Activated naive CD4-positive, alpha-beta T cell treated with anti-CD3 and anti-CD28 coated beads, Interleukin-2, amount 50 U/mL, for 72 hours (primary cell): Measurements from ENCODE around the gene R3HCC1L. TPM values are rescaled to one million over a fixed set of nuclear protein-coding genes. Genes with fewer than 3 reads are reported as not detected.

Experiments used
- ATAC-seq, 2 donors: fragments of 150-1000 bp; cut with Tn5 transposase; 2 replicates each; pipeline ENCODE4 v1.10.0; 2021; ENCODE audit warnings: mild to moderate bottlenecking in 2 of 2, moderate library complexity in 2 of 2
- DNase-seq, 2 donors: peaks; one replicate each; pipeline ENCODE4 v3.0.0; 2021 to 2022; ENCODE audit warnings: low spot score in 2 of 2
- H3K27ac Mint-ChIP-seq, 2 donors: one replicate each; pipeline ENCODE4 v1.8.0; 2022; ENCODE audit warnings: mild to moderate bottlenecking in 2 of 2, mixed read lengths in 2 of 2
- H3K36me3 Mint-ChIP-seq, 2 donors: one replicate each; pipeline ENCODE4 v1.8.0; 2022; ENCODE audit warnings: mixed read lengths in 2 of 2
- H3K9me3 Mint-ChIP-seq, 2 donors: one replicate each; pipeline ENCODE4 v1.8.0; 2022; ENCODE audit warnings: mixed read lengths in 2 of 2
- total RNA-seq, 2 donors: library from RNA; stranded (reverse); gene quantifications; one replicate each; pipeline ENCODE4 v1.2.3, GENCODE V29; 2022

R3HCC1L gene
- total RNA-seq, 2 donors from 2014 or later = 15.4 to 16.7 TPM

- H3K27ac Mint-ChIP-seq = peak overlapping the region in 1 of 2 donors; percentile 26
- H3K36me3 Mint-ChIP-seq = peaks cover 0 to 5% of the 10 kb centered on the region in 2 donors
- no peaks in the 10 kb centered on the region for H3K9me3 Mint-ChIP-seq
- no peak for ATAC-seq
- DNase-seq = no peak
Measured at GRCh38 chr10:98235846-98236245, 101.4 kb downstream of the R3HCC1L start.

- Mint-ChIP-seq H3K36me3 (peaks cover 0 to 5% of the 10 kb centered on the region in 2 donors), H3K9me3 (no peaks in the 10 kb centered on the region), H3K27ac (no peak overlapping the region)
- DNase-seq = no peak
- ATAC-seq = no peak
Measured at GRCh38 chr10:98236862-98237261, 102.4 kb downstream of the R3HCC1L start.

GRCh38 chr10:98238391-98238790 lies 103.9 kb downstream of the R3HCC1L start:
- peaks cover 0 to 10% of the 10 kb centered on the region in 2 donors for H3K36me3 Mint-ChIP-seq
- no peak overlapping the region for H3K27ac Mint-ChIP-seq
- DNase-seq = no peak
- no peaks in the 10 kb centered on the region for H3K9me3 Mint-ChIP-seq
- ATAC-seq = no peak

DNA sequence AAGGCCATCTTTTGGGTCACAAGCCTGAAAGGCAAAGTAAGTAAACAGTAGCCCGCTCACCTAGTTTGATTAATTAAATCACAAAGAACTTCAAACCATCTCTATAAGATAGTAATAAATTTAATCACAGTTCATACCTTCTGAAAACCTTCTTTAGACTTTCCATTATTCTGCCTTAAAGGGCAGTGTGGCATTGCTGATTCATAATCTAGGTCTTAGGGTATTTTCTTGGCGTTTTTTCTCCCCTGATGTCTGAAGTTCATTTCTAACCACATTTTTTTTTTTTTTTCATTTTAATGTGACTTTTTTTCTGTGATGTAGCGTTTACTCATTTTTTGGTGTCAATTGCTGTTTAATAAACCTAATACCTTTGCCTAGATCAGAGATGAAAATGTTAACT lies 106.1 kb downstream of the R3HCC1L start:
- Mint-ChIP-seq H3K9me3 (no peaks in the 10 kb centered on the region), H3K36me3 (peaks cover 7 to 17% of the 10 kb centered on the region in 2 donors), H3K27ac (no peak overlapping the region)
- DNase-seq = no peak
- no peak for ATAC-seq

DNA sequence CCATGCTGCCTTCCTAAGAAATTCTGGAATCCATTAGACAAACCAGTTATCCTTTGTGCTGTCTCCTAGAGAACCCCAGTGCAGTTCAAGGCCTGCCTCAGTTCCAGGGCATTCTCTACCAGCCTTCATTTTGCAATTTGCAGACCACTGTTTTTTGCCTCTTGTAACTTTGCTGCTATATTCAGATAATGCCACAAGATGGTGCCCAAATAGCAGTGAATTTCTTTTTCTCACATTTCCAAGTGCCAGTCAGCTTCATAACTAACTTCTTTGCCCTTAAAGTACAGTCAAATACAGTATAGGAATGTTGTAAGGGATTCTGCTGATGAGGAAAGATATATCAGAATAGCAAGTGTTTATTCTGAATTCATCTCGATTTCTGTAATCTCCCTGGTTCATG lies 108.4 kb downstream of the R3HCC1L start:
- no peak overlapping the region for H3K27ac Mint-ChIP-seq
- ATAC-seq (no peak), DNase-seq (no peak)
- no peaks in the 10 kb centered on the region for H3K9me3 Mint-ChIP-seq
- H3K36me3 Mint-ChIP-seq = peaks cover 7 to 18% of the 10 kb centered on the region in 2 donors

GRCh38 chr10:98244141-98244540 lies 109.7 kb downstream of the R3HCC1L start:
- peaks cover 7 to 22% of the 10 kb centered on the region in 2 donors for H3K36me3 Mint-ChIP-seq
- peak overlapping the region in 1 of 2 donors; percentile 44 for H3K27ac Mint-ChIP-seq
- H3K9me3 Mint-ChIP-seq = no peaks in the 10 kb centered on the region
- no peak for ATAC-seq
- DNase-seq = no peak

- DNase-seq (no peak), ATAC-seq (no peak)
- Mint-ChIP-seq H3K9me3 (no peaks in the 10 kb centered on the region), H3K27ac (peak overlapping the region in 1 of 2 donors; percentile 44), H3K36me3 (peaks cover 7 to 22% of the 10 kb centered on the region in 2 donors)
Measured at GRCh38 chr10:98244586-98244985, 110.1 kb downstream of the R3HCC1L start.

GRCh38 chr10:98246911-98247805 lies 112.7 kb downstream of the R3HCC1L start:
- Mint-ChIP-seq H3K9me3 (no peaks in the 10 kb centered on the region), H3K27ac (peak overlapping the region; percentile 24 to 50), H3K36me3 (peaks cover 7 to 22% of the 10 kb centered on the region in 2 donors)
- DNase-seq = no peak
- no peak for ATAC-seq

DNA sequence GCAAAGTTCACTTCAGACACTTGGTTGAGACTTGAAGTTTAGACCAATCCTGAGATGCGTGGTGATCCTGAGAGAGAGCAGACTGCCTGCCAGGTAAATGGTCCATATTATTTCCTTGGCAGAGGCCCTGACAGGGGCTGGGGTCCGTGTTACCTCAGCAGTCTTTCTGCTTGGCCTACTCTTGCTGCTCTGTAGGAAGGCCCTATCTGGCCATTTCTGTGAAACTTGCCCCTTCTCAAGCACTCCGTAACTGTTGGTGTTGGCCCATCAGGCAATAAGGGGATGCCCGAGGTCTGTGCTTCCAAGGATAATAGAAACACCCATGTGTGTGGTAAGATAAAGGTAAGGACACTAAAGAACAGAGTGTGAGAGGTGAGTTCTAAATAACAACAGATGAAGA lies 113.6 kb downstream of the R3HCC1L start:
- peaks cover 7 to 17% of the 10 kb centered on the region in 2 donors for H3K36me3 Mint-ChIP-seq
- DNase-seq (no peak), ATAC-seq (no peak)
- H3K9me3 Mint-ChIP-seq = no peaks in the 10 kb centered on the region
- no peak overlapping the region for H3K27ac Mint-ChIP-seq

DNA sequence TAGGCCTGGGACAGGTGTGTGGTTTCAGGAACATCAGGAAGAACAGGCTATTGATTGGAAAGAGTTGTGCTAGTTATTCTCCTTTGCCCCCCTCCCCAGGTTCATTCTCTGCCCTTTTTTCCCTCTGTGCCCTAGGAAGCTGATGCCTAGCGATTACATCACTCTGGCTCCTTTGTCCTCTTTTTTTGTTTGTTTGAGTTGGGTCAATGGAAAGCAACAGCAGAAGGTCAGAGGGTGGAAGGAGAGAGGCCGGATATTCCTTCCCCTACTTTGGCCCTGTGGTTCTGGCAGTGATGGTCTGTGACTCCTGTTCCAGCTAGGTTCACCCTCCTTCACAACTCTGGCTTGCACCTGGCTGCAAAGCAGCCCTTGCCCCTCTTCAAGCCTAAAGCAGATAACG lies 114.7 kb downstream of the R3HCC1L start:
- Mint-ChIP-seq H3K36me3 (peaks cover 3 to 13% of the 10 kb centered on the region in 2 donors), H3K9me3 (no peaks in the 10 kb centered on the region), H3K27ac (no peak overlapping the region)
- ATAC-seq = no peak
- no peak for DNase-seq

GRCh38 chr10:98251399-98251798 lies 116.9 kb downstream of the R3HCC1L start:
- H3K36me3 Mint-ChIP-seq = peaks cover 0 to 10% of the 10 kb centered on the region in 2 donors
- ATAC-seq (no peak), DNase-seq (no peak)
- no peaks in the 10 kb centered on the region for H3K9me3 Mint-ChIP-seq
- no peak overlapping the region for H3K27ac Mint-ChIP-seq

DNA sequence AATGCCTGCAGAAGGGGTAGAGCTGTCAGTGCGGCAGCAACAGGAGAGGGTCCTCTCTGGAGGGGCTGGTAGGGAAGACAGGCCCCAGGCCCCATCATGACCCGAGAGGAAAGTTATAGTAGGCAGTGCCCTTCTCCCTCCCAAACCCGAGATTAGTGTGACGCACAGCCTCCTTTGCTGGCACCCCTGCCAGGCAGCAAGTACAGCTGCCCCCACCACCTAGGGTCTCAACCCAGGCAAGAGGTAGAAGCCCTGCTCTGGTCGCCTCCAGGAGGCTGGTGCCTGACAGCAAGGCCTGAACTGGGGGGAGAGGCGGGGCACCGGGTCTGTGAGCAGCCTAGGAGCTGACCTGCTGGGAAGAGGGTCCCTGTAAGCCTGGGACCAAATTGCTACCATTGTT lies 118.0 kb downstream of the R3HCC1L start:
- ATAC-seq (no peak), DNase-seq (no peak)
- Mint-ChIP-seq H3K36me3 (peaks cover 0 to 7% of the 10 kb centered on the region in 2 donors), H3K27ac (peak overlapping the region; percentile 9 to 91), H3K9me3 (no peaks in the 10 kb centered on the region)

DNA sequence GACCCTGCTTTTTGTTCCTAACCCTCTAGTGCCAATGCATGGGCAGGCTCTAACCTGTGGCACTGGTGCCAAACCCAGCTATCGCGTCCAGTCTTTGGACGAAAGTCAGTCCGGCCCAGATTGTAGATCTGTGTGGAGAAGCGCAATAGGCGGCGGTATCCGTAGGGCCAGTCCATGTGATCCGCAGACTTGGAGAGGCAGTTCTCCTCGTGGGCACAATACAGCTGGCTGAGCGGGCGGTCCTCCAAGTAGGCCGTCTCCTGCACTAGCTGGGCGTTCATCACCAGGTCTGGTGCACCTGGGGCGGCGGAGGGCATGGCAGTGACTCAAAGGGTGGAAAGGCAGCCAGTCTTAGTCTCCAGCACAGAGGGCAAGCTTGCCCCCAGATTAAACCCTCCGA lies 119.0 kb downstream of the R3HCC1L start:
- no peaks in the 10 kb centered on the region for H3K9me3 Mint-ChIP-seq
- no peaks in the 10 kb centered on the region for H3K36me3 Mint-ChIP-seq
- ATAC-seq (no peak), DNase-seq (no peak)
- H3K27ac Mint-ChIP-seq = peak overlapping the region in 1 of 2 donors; percentile 34

DNA sequence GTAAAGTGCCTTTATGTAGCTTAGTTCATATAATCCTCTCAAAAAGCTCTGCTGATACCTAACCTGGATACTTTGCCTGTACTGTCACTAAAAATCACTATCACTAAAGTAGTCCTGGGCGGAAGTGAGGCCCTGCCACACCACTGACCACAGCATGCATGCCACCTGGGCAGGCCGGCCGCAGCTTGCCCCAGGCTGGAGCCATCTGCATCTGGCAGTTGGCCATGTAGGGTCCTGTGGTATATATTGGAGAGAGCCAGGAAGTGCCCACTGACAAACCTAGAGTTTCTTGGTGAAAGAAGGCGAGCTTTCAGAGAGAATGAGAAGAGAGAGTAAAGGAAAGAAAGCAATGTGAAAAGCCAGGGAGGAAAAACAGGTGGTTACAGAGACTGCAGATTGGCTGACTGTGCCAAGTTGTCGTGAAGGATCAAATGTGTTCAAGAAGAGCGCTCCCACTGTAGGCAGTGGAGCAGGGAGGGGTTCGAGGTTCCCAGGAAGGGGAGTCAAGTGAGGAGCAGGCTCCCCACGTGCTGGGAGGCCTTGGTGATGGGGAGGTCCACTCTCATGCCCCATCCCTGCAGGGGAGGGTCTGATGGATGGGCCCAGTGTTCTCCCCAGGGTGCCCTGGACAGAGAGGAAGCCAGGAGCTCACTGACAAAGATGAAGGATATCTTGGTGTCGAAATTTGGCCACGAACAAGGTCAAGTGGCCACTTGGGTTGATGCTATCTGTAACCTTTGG lies 119.9 kb downstream of the R3HCC1L start:
- H3K27ac Mint-ChIP-seq = peak overlapping the region in 1 of 2 donors; percentile 8
- no peak for DNase-seq
- no peaks in the 10 kb centered on the region for H3K9me3 Mint-ChIP-seq
- no peak for ATAC-seq
- no peaks in the 10 kb centered on the region for H3K36me3 Mint-ChIP-seq

DNA sequence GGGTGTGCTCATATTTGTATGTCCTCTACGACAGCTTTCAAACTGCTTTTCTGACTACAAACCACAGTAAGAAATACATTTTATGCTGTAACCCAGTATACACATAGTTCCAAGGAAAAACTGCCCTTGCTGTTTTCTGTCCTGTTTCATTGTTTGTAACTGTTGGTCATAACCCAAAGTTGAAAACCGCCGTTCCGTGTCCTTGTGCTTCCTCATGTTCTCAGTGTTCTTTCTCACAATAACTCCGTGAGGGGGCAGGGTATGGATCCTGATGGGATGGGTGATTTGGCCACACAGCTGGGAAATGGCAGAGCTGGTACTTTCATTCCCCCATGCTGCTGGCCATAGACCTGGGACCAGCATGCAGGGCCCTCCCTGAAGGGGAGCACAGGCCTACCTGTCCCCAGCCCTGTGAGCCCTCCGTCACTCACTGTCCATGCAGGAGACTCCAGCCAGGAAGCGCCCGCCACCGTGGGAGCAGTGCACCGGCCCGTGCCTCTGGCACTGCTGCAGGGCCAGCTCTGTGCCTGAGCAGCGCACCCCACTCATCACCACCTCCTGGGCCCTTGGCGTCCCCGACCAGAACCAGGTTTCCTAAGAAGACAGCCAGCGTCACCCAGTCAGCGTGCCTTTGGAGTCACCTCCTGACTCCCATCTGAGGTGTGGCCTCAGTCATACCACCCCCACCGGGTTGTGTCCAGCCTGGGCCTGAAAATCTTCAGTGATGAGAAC lies 120.9 kb downstream of the R3HCC1L start:
- H3K36me3 Mint-ChIP-seq = no peaks in the 10 kb centered on the region
- H3K9me3 Mint-ChIP-seq = no peaks in the 10 kb centered on the region
- H3K27ac Mint-ChIP-seq = no peak overlapping the region
- DNase-seq = no peak
- no peak for ATAC-seq

GRCh38 chr10:98256692-98257091 lies 122.2 kb downstream of the R3HCC1L start:
- Mint-ChIP-seq H3K27ac (no peak overlapping the region), H3K36me3 (no peaks in the 10 kb centered on the region), H3K9me3 (no peaks in the 10 kb centered on the region)
- ATAC-seq (no peak), DNase-seq (no peak)

GRCh38 chr10:98257198-98257597 lies 122.7 kb downstream of the R3HCC1L start:
- H3K9me3 Mint-ChIP-seq = no peaks in the 10 kb centered on the region
- H3K36me3 Mint-ChIP-seq = no peaks in the 10 kb centered on the region
- H3K27ac Mint-ChIP-seq = peak overlapping the region in 1 of 2 donors; percentile 22
- ATAC-seq = no peak
- no peak for DNase-seq
